Activated B cell treated with CpG ODN at 0.5 μM for 24 hours (primary cell): ENCODE measurements around the gene PRICKLE4. TPM values are rescaled to one million over a fixed set of nuclear protein-coding genes. Genes with fewer than 3 reads are reported as not detected.

Source experiments
- ATAC-seq: fragments of 200-7000 bp; cut with Tn5 transposase; one replicate; pipeline ENCODE4 v1.10.0; 2021; ENCODE audit warnings: low read depth, mild to moderate bottlenecking, moderate library complexity
- CTCF ChIA-PET: fragments of 350-600 bp; sonication (Branson Sonifier 250); formaldehyde crosslinking; loops from one replicate; lab custom pipeline; 2021; ENCODE audit warnings: antibody characterized with exemption; lab: Charles Lee
- POLR2A ChIA-PET: fragments of 350-600 bp; sonication (Branson Sonifier 250); formaldehyde crosslinking; loops from one replicate; lab custom pipeline; 2021; ENCODE audit warnings: antibody characterized with exemption; lab: Charles Lee
- DNase-seq: peaks from one replicate; pipeline ENCODE4 v3.0.0; 2022
- H3K27ac Mint-ChIP-seq: one replicate; pipeline ENCODE4 v1.8.0; 2020; ENCODE audit warnings: mixed read lengths
- H3K27me3 Mint-ChIP-seq: one replicate; pipeline ENCODE4 v1.8.0; 2021; ENCODE audit warnings: mixed read lengths
- H3K36me3 Mint-ChIP-seq: one replicate; pipeline ENCODE4 v1.8.0; 2021; ENCODE audit warnings: low read depth, mixed read lengths
- H3K4me1 Mint-ChIP-seq: one replicate; pipeline ENCODE4 v1.8.0; 2021; ENCODE audit warnings: mixed read lengths
- H3K4me3 Mint-ChIP-seq: one replicate; pipeline ENCODE4 v1.8.0; 2020; ENCODE audit warnings: mild to moderate bottlenecking, mixed read lengths
- H3K9me3 Mint-ChIP-seq: one replicate; pipeline ENCODE4 v1.8.0; 2020; ENCODE audit warnings: mixed read lengths
- CTCF ChIP-seq: fragments of 200-600 bp; IDR thresholded peaks from one replicate; pipeline ENCODE4 v1.8.0; 2022; ENCODE audit warnings: antibody characterized with exemption, mild to moderate bottlenecking
- intact Hi-C: fragments of 100-400 bp; cut with micrococcal nuclease; formaldehyde crosslinking; loops from one replicate; pipeline ENCODE4 v1.15.1; 2024
- total RNA-seq: library from RNA; stranded (reverse); gene quantifications from 2 replicates; pipeline ENCODE4 v1.2.3, GENCODE V29; 2022

PRICKLE4 gene
- total RNA-seq, 1 donor from 2014 or later: 0.75 TPM

- CTCF ChIA-PET: no interaction called here
- peaks cover 3% of the 10 kb centered on the region for H3K4me1 Mint-ChIP-seq
- POLR2A ChIA-PET: interaction anchor here (0.7 kb wide), 1 partner anchor 17 kb away, joined by 3 read pairs; no protein-coding TSS in a partner anchor
- no peaks in the 10 kb centered on the region for H3K9me3 Mint-ChIP-seq
- DNase-seq: no peak
- H3K36me3 Mint-ChIP-seq: no peaks in the 10 kb centered on the region
- ATAC-seq: no peak
- H3K27ac Mint-ChIP-seq: no peak overlapping the region
- TF ChIP-seq CTCF: no peak
- no peak overlapping the region for H3K4me3 Mint-ChIP-seq
- intact Hi-C loops: no loop called here
- H3K27me3 Mint-ChIP-seq: no peaks in the 10 kb centered on the region
These were observed 40.0 kb upstream of the PRICKLE4 start for GRCh38 chr6:41740366-41741162.

- H3K27ac Mint-ChIP-seq: no peak overlapping the region
- intact Hi-C loops: no loop called here
- ChIA-PET CTCF (no interaction called here), POLR2A (no interaction called here)
- no peak for ATAC-seq
- H3K4me3 Mint-ChIP-seq: no peak overlapping the region
- no peak for TF ChIP-seq CTCF
- no peaks in the 10 kb centered on the region for H3K36me3 Mint-ChIP-seq
- no peaks in the 10 kb centered on the region for H3K9me3 Mint-ChIP-seq
- no peaks in the 10 kb centered on the region for H3K4me1 Mint-ChIP-seq
- DNase-seq: no peak
- H3K27me3 Mint-ChIP-seq: no peaks in the 10 kb centered on the region
These were observed 38.7 kb upstream of the PRICKLE4 start for GRCh38 chr6:41741625-41742490.

GRCh38 chr6:41743406-41744235 lies 37.0 kb upstream of the PRICKLE4 start:
- CTCF ChIA-PET: no interaction called here
- Mint-ChIP-seq H3K4me3 (no peak overlapping the region), H3K4me1 (no peaks in the 10 kb centered on the region), H3K36me3 (no peaks in the 10 kb centered on the region), H3K27me3 (no peaks in the 10 kb centered on the region), H3K27ac (no peak overlapping the region), H3K9me3 (no peaks in the 10 kb centered on the region)
- POLR2A ChIA-PET: interaction anchor here (1.2 kb wide), 1 partner anchor 10 kb away, joined by 3 read pairs; no protein-coding TSS in a partner anchor
- intact Hi-C loops: no loop called here
- DNase-seq (no peak), ATAC-seq (no peak)
- no peak for TF ChIP-seq CTCF

- POLR2A ChIA-PET: no interaction called here
These were observed 36.3 kb upstream of the PRICKLE4 start for GRCh38 chr6:41744236-41744787.

More at GRCh38 chr6:41744236-41744787, 36.3 kb upstream of the PRICKLE4 start:
- ATAC-seq (no peak), DNase-seq (no peak)
- intact Hi-C loops: no loop called here
- H3K9me3 Mint-ChIP-seq: no peaks in the 10 kb centered on the region
- no peaks in the 10 kb centered on the region for H3K36me3 Mint-ChIP-seq
- no peak overlapping the region for H3K27ac Mint-ChIP-seq
- no peak overlapping the region for H3K4me3 Mint-ChIP-seq
- H3K4me1 Mint-ChIP-seq: no peaks in the 10 kb centered on the region
- H3K27me3 Mint-ChIP-seq: no peaks in the 10 kb centered on the region
- TF ChIP-seq CTCF: no peak
- CTCF ChIA-PET: no interaction called here
